ENCODE data around the gene BMPER.

- no peak for TF ChIP-seq REST (IDR thresholded peaks at IDR 0.05; ENCODE audit: low read depth, low read length)
- TF ChIP-seq RCOR1 (IDR thresholded peaks at IDR 0.05; ENCODE audit: low read length) = no peak
- no peak for TF ChIP-seq CTCF (IDR thresholded peaks at IDR 0.05)
- no peak for TF ChIP-seq POLR2AphosphoS5 (IDR thresholded peaks at IDR 0.05; ENCODE audit: low read depth, low read length)
- TF ChIP-seq TAF1 (IDR thresholded peaks at IDR 0.05; ENCODE audit: borderline replicate concordance, low read depth, low read length) = no peak
- no peak for TF ChIP-seq NFIC (IDR thresholded peaks at IDR 0.05; ENCODE audit: borderline replicate concordance)
Measured at GRCh38 chr7:34189031-34189430, 283.7 kb downstream of the BMPER start.
